Keratinocyte (primary cell): ENCODE results near the gene RGL3. TPM values are rescaled to one million over a fixed set of nuclear protein-coding genes. Genes with fewer than 3 reads are reported as not detected.
A peak's percentile ranks its signal among the peaks of the same experiment; 100 is the strongest.
"Not testable (repeated sequence)": the region's sequence is repeated elsewhere in the genome, so short reads cannot be mapped to it uniquely, and the experiment has no call there.

Experiments used
- DNase-seq: peaks from one replicate; pipeline ENCODE4 v3.0.0-alpha.2; 2011; ENCODE audit warnings: low read depth, missing footprints, low spot score
- FAIRE-seq: peaks from 2 replicates; lab custom pipeline; 2011; peaks lifted over from hg19 to GRCh38; lab: Jason Lieb, UNC
- H2AFZ ChIP-seq: 2 replicates; pipeline ENCODE4 v1.6.0; 2012; ENCODE audit warnings: low read length, control low read depth, inconsistent platforms; ENCODE audit not compliant: control insufficient read depth
- H3K27ac ChIP-seq: 2 replicates; pipeline ENCODE4 v1.5.1; 2011; ENCODE audit warnings: low read length; ENCODE audit not compliant: control insufficient read depth, insufficient read depth
- H3K27me3 ChIP-seq: 3 replicates; pipeline ENCODE4 v1.6.0; 2011; ENCODE audit warnings: low read length; ENCODE audit not compliant: control insufficient read depth, insufficient read depth; ENCODE audit errors: extremely low read depth
- H3K36me3 ChIP-seq, 2 experiments: 2 replicates in 1 of 2; 3 replicates in 1 of 2; pipeline ENCODE4 v1.5.1; 2011; ENCODE audit warnings: low read length in 2 of 2, mild to moderate bottlenecking in 1 of 2; ENCODE audit not compliant: control insufficient read depth in 2 of 2, insufficient read depth in 2 of 2; ENCODE audit errors: extremely low read depth in 1 of 2
- H3K4me1 ChIP-seq: 3 replicates; pipeline ENCODE4 v1.5.1; 2011; ENCODE audit warnings: low read length; ENCODE audit not compliant: control insufficient read depth, insufficient read depth; ENCODE audit errors: extremely low read depth
- H3K4me2 ChIP-seq: 3 replicates; pipeline ENCODE4 v1.6.0; 2011; ENCODE audit warnings: low read depth, low read length; ENCODE audit not compliant: control insufficient read depth, insufficient read depth; ENCODE audit errors: extremely low read depth
- H3K4me3 ChIP-seq, 3 experiments: fragments of 200-600 bp in 1 of 3; sonication (generic) in 1 of 3; 2 replicates in 2 of 3; 3 replicates in 1 of 3; pipeline ENCODE4 v1.5.1; 2011 to 2016; ENCODE audit warnings: low read length in 3 of 3, mild to moderate bottlenecking in 3 of 3, control low read depth in 2 of 3, inconsistent platforms in 1 of 3, low read depth in 1 of 3, mixed read lengths in 1 of 3, mixed run types in 1 of 3, moderate library complexity in 1 of 3; ENCODE audit not compliant: control insufficient read depth in 2 of 3, insufficient read depth in 2 of 3; ENCODE audit errors: extremely low read depth in 1 of 3
- H3K79me2 ChIP-seq: 2 replicates; pipeline ENCODE4 v1.6.0; 2012; ENCODE audit warnings: low read length; ENCODE audit not compliant: control insufficient read depth, insufficient read depth
- H3K9ac ChIP-seq: 3 replicates; pipeline ENCODE4 v1.6.0; 2011; ENCODE audit warnings: low read length; ENCODE audit not compliant: control insufficient read depth, insufficient read depth; ENCODE audit errors: extremely low read depth
- H3K9me1 ChIP-seq: 3 replicates; pipeline ENCODE4 v1.6.0; 2011; ENCODE audit warnings: low read length; ENCODE audit not compliant: control insufficient read depth, insufficient read depth; ENCODE audit errors: extremely low read depth
- H3K9me3 ChIP-seq: 2 replicates; pipeline ENCODE4 v1.5.1; 2012; ENCODE audit warnings: low read depth, low read length; ENCODE audit not compliant: control insufficient read depth
- H4K20me1 ChIP-seq: 3 replicates; pipeline ENCODE4 v1.6.0; 2011; ENCODE audit warnings: low read length; ENCODE audit not compliant: control insufficient read depth, insufficient read depth; ENCODE audit errors: extremely low read depth
- CTCF ChIP-seq, 3 experiments: IDR thresholded peaks in 1 of 3; conservative IDR thresholded peaks in 1 of 3; optimal IDR thresholded peaks in 1 of 3; 2 replicates in 2 of 3; 3 replicates in 1 of 3; pipeline versions ENCODE3 to v1.5.1; 2011; ENCODE audit warnings: low read length in 3 of 3, mild to moderate bottlenecking in 3 of 3, moderate library complexity in 2 of 3, control low read depth in 1 of 3, inconsistent platforms in 1 of 3; ENCODE audit not compliant: insufficient read depth in 2 of 3; ENCODE audit errors: extremely low read depth in 1 of 3
- EZH2 ChIP-seq: IDR thresholded peaks from one replicate; pipeline ENCODE4 v1.6.1; 2012; ENCODE audit warnings: inconsistent platforms, mild to moderate bottlenecking, low read length, moderate library complexity
- dilution Hi-C: fragments of 300-500 bp; cut with MboI; formaldehyde crosslinking; loops from one replicate; pipeline ENCODE4 v1.7.0; 2020; ENCODE audit warnings: low sequenced_read_pairs; ENCODE audit not compliant: extremely low pct_ligation_motif_present
- polyA plus RNA-seq, 5 experiments: library from polyadenylated mRNA; depleted of rRNA in 3 of 5; stranded (reverse) in 3 of 5; stranded (forward) in 1 of 5; unstranded in 1 of 5; fragments of >200 nt; gene quantifications; 1 replicate in 1 of 5; 2 replicates in 3 of 5; 3 replicates in 1 of 5; pipeline versions ENCODE4 v1.2.1 to v1.2.3, GENCODE V29; 2011 to 2012; ENCODE audit warnings: missing spikeins in 2 of 5, low read depth in 1 of 5, low replicate concordance in 1 of 5

RGL3 gene
- polyA plus RNA-seq, 1 donor (not counting 4 experiments of a cell fraction or from before 2014, with no cell fraction given), result not detected

GRCh38 chr19:11435057-11435832 lies 16.1 kb upstream of the RGL3 start, which contains the start of the genes ODAD3 and PRKCSH:
Gene ODAD3 (minus strand): TSS chr19:11435121. CDS start chr19:11435016, 105 bp downstream.
Gene PRKCSH (plus strand): TSS chr19:11435635. CDS start chr19:11436118, 483 bp downstream.
- peak; percentile 96 for FAIRE-seq
- dilution Hi-C loops, result no loop called here
- peak within 1 kb of the TSS; percentile 97 for H3K4me2 ChIP-seq
- H3K4me1 ChIP-seq, result peaks cover 10% of the 10 kb centered on the region
- TF ChIP-seq EZH2, result no peak
- TF ChIP-seq CTCF (optimal IDR thresholded peaks at IDR 0.05 in 1 of 3, IDR thresholded peaks at IDR 0.05 in 1 of 3, conservative IDR thresholded peaks at IDR 0.05 in 1 of 3; ENCODE audit: extremely low read depth in 1 of 3, insufficient read depth in 2 of 3, low read length in 3 of 3), result peak; percentile 78 to 93 (median 93)
- H3K27me3 ChIP-seq, result no peaks in the 10 kb centered on the region
- H3K36me3 ChIP-seq, result peaks cover 13 to 19% of the 10 kb centered on the region in 2 experiments
- peak within 1 kb of the TSS; percentile 79 for H3K9ac ChIP-seq
- H3K9me1 ChIP-seq, result peaks cover 2% of the 10 kb centered on the region
- peak within 1 kb of the TSS; percentile 69 to 81 (median 74) for H3K4me3 ChIP-seq
- H3K27ac ChIP-seq, result peak within 1 kb of the TSS; percentile 63
- peak; percentile 96 for DNase-seq
- H4K20me1 ChIP-seq, result no peaks in the 10 kb centered on the region
- peak within 1 kb of the TSS; percentile 94 for H2AFZ ChIP-seq
- H3K9me3 ChIP-seq, result no peaks in the 10 kb centered on the region
- H3K79me2 ChIP-seq, result peaks cover 22% of the 10 kb centered on the region

- no peaks in the 10 kb centered on the region for H4K20me1 ChIP-seq
- FAIRE-seq, result no peak
- dilution Hi-C loops, result no loop called here
Observed at GRCh38 chr19:11434703-11435056, 15.6 kb upstream of the RGL3 start.

GRCh38 chr19:11433526-11433925 lies 14.4 kb upstream of the RGL3 start:
- Histone ChIP-seq H3K4me1 (peaks cover 10% of the 10 kb centered on the region), H3K36me3 (peaks cover 10 to 13% of the 10 kb centered on the region in 2 experiments), H3K79me2 (peaks cover 22% of the 10 kb centered on the region)
- H3K27ac ChIP-seq, H3K4me3 ChIP-seq, H4K20me1 ChIP-seq, H3K9ac ChIP-seq, H3K4me2 ChIP-seq, H3K9me3 ChIP-seq, H2AFZ ChIP-seq, H3K27me3 ChIP-seq, dilution Hi-C loops, DNase-seq, H3K9me1 ChIP-seq, FAIRE-seq: not testable (repeated sequence)

More at GRCh38 chr19:11434703-11435056, 15.6 kb upstream of the RGL3 start:
- Histone ChIP-seq H3K4me3 (peak overlapping the region; percentile 62 to 69 (median 63)), H3K27me3 (no peaks in the 10 kb centered on the region), H3K27ac (peak overlapping the region; percentile 17), H3K9ac (peak overlapping the region; percentile 69), H3K9me3 (no peaks in the 10 kb centered on the region), H3K9me1 (peaks cover 2% of the 10 kb centered on the region), H2AFZ (peak overlapping the region; percentile 94), H3K4me2 (peak overlapping the region; percentile 76), H3K79me2 (peaks cover 22% of the 10 kb centered on the region), H3K4me1 (peaks cover 10% of the 10 kb centered on the region), H3K36me3 (peaks cover 13 to 19% of the 10 kb centered on the region in 2 experiments)
- DNase-seq, result no peak
- TF ChIP-seq CTCF (optimal IDR thresholded peaks at IDR 0.05 in 1 of 3, IDR thresholded peaks at IDR 0.05 in 1 of 3, conservative IDR thresholded peaks at IDR 0.05 in 1 of 3; ENCODE audit: extremely low read depth in 1 of 3, insufficient read depth in 2 of 3, low read length in 3 of 3) (no peak), EZH2 (no peak)
